Adipocyte (in vitro differentiated cells): ENCODE data around the gene CORIN.

Experiments
- DNase-seq: peaks from one replicate; pipeline ENCODE4 v3.0.0-alpha.2; 2015; ENCODE audit warnings: low read depth
- H3K27me3 ChIP-seq: replicated peaks from 2 replicates; pipeline ENCODE4 v1.7.0; 2013; ENCODE audit warnings: mild to moderate bottlenecking, low read length, moderate library complexity; ENCODE audit not compliant: control insufficient read depth, insufficient read depth
- H3K36me3 ChIP-seq: 2 replicates; pipeline ENCODE4 v1.7.0; 2013; ENCODE audit warnings: low read length, mild to moderate bottlenecking, moderate library complexity; ENCODE audit not compliant: control insufficient read depth, insufficient read depth, severe bottlenecking
- H3K4me1 ChIP-seq: 2 replicates; pipeline ENCODE4 v1.7.0; 2013; ENCODE audit warnings: mild to moderate bottlenecking, low read length, moderate library complexity; ENCODE audit not compliant: control insufficient read depth, insufficient read depth
- H3K4me3 ChIP-seq: 2 replicates; pipeline ENCODE4 v1.7.0; 2013; ENCODE audit warnings: mild to moderate bottlenecking, low read length, moderate library complexity
- H3K9ac ChIP-seq: 2 replicates; pipeline ENCODE4 v1.7.0; 2013; ENCODE audit warnings: mild to moderate bottlenecking, low read length, moderate library complexity
- H3K9me3 ChIP-seq: 2 replicates; pipeline ENCODE4 v1.7.0; 2013; ENCODE audit warnings: mild to moderate bottlenecking, low read length, moderate library complexity; ENCODE audit not compliant: control insufficient read depth

Gene CORIN

DNA sequence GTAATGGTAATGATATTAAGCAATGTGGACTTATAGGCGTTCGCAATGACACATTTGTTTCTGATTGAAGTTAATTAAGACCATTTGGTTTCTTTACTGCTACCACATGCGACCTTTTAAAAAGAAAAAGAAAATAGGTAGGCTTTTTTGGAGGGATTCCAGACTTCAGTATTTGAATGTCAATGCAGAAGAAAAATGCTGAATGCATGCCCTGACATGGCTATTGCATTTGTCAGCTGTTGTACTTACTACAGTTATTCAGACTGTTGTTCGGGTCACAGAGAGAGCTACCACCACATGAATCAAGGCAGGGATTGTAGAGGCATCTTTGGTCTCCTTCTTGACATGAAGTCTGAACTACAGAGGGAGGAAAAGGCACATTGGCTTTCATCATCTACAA is 163.7 kb downstream of the CORIN start:
- no peaks in the 10 kb centered on the region for H3K36me3 ChIP-seq
- peaks cover 9% of the 10 kb centered on the region for H3K27me3 ChIP-seq
- H3K9ac ChIP-seq, result no peak overlapping the region
- no peaks in the 10 kb centered on the region for H3K9me3 ChIP-seq
- no peak overlapping the region for H3K4me3 ChIP-seq
- no peaks in the 10 kb centered on the region for H3K4me1 ChIP-seq
- DNase-seq, result peak; percentile 30

- no peaks in the 10 kb centered on the region for H3K4me1 ChIP-seq
- DNase-seq, result no peak
- H3K9me3 ChIP-seq, result no peaks in the 10 kb centered on the region
- no peak overlapping the region for H3K9ac ChIP-seq
- no peak overlapping the region for H3K4me3 ChIP-seq
- H3K36me3 ChIP-seq, result no peaks in the 10 kb centered on the region
- H3K27me3 ChIP-seq, result peaks cover 14% of the 10 kb centered on the region
These were observed 165.2 kb downstream of the CORIN start for GRCh38 chr4:47672696-47673095.

DNA sequence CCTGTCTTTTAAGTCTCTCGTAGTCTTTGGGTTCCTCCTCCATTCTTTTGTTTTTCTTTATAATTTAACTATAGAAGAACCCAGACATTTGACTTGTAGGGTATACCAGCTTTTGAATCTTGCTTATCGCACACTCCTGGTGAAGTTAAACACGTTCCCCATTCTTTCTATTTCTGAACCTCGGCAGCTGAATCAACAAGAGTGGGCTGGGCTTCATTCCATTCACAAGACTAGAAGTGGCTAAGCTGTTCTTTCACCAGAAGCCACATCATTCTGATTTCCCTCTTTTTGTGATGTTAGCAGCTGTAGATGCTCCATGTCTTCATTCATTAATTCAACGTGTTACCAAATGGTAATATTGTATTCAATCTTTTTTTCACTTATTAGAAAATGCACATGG is 167.9 kb downstream of the CORIN start:
- H3K4me1 ChIP-seq, result no peaks in the 10 kb centered on the region
- H3K27me3 ChIP-seq, result peaks cover 22% of the 10 kb centered on the region
- no peaks in the 10 kb centered on the region for H3K9me3 ChIP-seq
- H3K36me3 ChIP-seq, result no peaks in the 10 kb centered on the region
- H3K4me3 ChIP-seq, result no peak overlapping the region
- H3K9ac ChIP-seq, result no peak overlapping the region
- no peak for DNase-seq

DNA sequence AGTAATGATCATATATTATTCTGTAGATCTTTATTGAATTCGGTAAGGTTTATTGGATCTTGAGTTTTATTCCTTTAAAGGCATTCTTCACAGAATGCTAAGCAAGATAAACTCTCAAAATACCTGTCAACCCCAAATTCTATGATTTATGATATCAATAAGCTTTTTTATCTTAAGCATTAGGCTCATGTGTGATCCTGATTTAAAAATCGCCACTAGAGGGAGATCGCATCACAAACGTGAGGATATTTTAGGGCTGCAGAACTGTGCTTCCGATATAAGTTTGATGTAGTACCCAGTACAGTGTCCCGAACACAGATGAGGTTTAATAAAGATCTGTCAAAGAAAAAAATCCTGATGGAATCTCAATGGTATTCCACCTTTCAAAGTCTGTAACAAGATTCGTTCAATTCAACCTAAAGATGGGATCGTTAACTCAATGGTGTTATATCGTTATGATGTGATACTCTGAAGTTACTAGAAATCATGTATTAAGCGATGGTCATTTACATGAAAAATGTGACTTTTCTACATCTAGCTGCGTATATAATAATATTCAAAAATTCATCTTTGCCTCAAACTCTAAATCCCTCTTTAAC is 169.0 kb downstream of the CORIN start:
- no peaks in the 10 kb centered on the region for H3K4me1 ChIP-seq
- peaks cover 22% of the 10 kb centered on the region for H3K27me3 ChIP-seq
- peak; percentile 86 for DNase-seq
- no peaks in the 10 kb centered on the region for H3K9me3 ChIP-seq
- H3K36me3 ChIP-seq, result no peaks in the 10 kb centered on the region
- H3K4me3 ChIP-seq, result no peak overlapping the region
- H3K9ac ChIP-seq, result no peak overlapping the region

DNA sequence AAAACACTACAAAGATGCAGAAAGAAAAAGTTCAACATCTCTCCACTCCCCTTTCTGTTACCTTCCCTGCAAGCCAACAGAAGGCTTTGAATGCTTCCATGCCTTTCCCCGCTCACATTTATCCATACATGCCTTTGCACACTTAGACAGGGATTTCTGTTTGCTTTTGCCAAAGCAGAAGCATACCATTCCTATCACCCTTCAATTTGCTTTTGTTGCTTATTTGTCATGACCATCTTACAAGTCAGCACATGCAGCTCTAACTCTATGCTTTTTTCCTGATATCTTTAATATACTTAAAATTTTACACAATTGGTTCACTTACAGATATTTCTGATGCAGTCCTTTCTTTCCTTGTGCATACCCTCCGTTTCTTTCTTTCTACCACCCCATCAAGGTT is 169.6 kb downstream of the CORIN start:
- no peak overlapping the region for H3K9ac ChIP-seq
- no peak overlapping the region for H3K4me3 ChIP-seq
- no peaks in the 10 kb centered on the region for H3K9me3 ChIP-seq
- H3K36me3 ChIP-seq, result no peaks in the 10 kb centered on the region
- peaks cover 22% of the 10 kb centered on the region for H3K27me3 ChIP-seq
- no peaks in the 10 kb centered on the region for H3K4me1 ChIP-seq
- no peak for DNase-seq

- H3K9ac ChIP-seq, result no peak overlapping the region
- no peaks in the 10 kb centered on the region for H3K36me3 ChIP-seq
- no peaks in the 10 kb centered on the region for H3K9me3 ChIP-seq
- H3K4me3 ChIP-seq, result no peak overlapping the region
- no peak for DNase-seq
- no peaks in the 10 kb centered on the region for H3K4me1 ChIP-seq
- H3K27me3 ChIP-seq, result peaks cover 22% of the 10 kb centered on the region
These were observed 170.3 kb downstream of the CORIN start for GRCh38 chr4:47667552-47667951.

- Histone ChIP-seq H3K36me3 (no peaks in the 10 kb centered on the region), H3K9me3 (no peaks in the 10 kb centered on the region), H3K4me1 (no peaks in the 10 kb centered on the region), H3K9ac (no peak overlapping the region), H3K27me3 (peaks cover 18% of the 10 kb centered on the region), H3K4me3 (no peak overlapping the region)
- no peak for DNase-seq
These were observed 173.6 kb downstream of the CORIN start for GRCh38 chr4:47664051-47664826.

DNA sequence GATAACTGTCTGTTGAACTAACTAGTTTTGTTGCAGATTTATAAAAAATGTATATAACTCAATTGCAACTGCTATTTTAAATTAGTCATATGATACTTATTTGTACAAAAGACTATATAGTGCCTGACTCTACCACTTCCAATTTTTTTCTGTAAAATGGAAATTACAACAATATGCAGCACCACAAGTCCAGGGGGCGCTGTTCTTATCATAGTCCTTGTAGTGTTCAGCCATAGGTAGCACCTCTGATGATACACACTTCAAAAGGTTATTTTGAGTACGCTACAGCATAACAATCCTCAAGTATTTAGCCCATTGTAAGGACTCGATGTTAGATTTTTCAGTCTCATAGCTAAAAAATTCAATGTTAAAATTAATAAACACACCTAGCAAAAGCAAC is 174.9 kb downstream of the CORIN start:
- Histone ChIP-seq H3K9ac (no peak overlapping the region), H3K4me1 (no peaks in the 10 kb centered on the region), H3K36me3 (no peaks in the 10 kb centered on the region), H3K27me3 (peaks cover 12% of the 10 kb centered on the region), H3K4me3 (no peak overlapping the region), H3K9me3 (no peaks in the 10 kb centered on the region)
- DNase-seq, result peak; percentile 33

GRCh38 chr4:47661741-47662140 is 176.1 kb downstream of the CORIN start:
- Histone ChIP-seq H3K27me3 (peaks cover 9% of the 10 kb centered on the region), H3K4me1 (no peaks in the 10 kb centered on the region), H3K36me3 (no peaks in the 10 kb centered on the region), H3K4me3 (no peak overlapping the region), H3K9ac (no peak overlapping the region), H3K9me3 (no peaks in the 10 kb centered on the region)
- DNase-seq, result no peak

GRCh38 chr4:47659342-47659741 is 178.5 kb downstream of the CORIN start:
- no peaks in the 10 kb centered on the region for H3K9me3 ChIP-seq
- no peak for DNase-seq
- H3K4me3 ChIP-seq, result no peak overlapping the region
- no peaks in the 10 kb centered on the region for H3K27me3 ChIP-seq
- no peaks in the 10 kb centered on the region for H3K36me3 ChIP-seq
- H3K9ac ChIP-seq, result no peak overlapping the region
- no peaks in the 10 kb centered on the region for H3K4me1 ChIP-seq

DNA sequence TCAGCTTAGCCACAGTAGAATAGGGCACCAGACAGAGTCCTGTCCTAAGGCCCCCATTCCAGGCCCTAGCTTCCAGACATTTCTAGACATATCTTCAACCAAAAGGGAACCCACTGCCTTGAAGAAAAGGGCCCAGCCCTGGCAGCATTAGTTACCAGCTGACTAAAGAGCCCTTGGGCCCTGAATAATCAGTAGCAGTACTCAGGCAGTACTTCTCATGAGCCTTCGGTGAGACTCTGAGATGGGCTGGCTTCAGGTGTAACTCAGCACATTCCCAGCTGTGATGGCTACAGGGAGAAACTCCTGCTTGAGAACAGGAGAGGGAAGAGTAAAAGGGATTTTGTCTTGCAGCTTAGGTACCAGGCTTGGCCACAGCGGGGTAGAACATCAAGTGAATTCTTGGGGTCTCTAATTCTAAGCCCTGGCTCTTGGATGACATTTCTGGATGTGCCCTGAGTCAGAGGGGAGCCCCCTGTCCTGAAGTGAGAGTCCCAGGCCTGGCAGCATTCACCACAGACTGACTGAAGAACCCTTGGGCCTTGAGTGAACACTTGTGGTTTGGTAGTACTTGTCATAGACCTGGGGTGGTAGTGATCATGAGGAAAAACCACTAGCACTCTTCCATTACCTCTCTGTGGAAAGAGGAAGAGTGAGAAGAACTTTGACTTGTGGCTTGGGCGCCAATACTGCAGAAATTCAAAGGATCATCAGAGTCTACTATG is 182.7 kb downstream of the CORIN start:
- Histone ChIP-seq H3K9ac (no peak overlapping the region), H3K27me3 (peaks cover 9% of the 10 kb centered on the region), H3K4me1 (no peaks in the 10 kb centered on the region), H3K36me3 (no peaks in the 10 kb centered on the region), H3K4me3 (no peak overlapping the region), H3K9me3 (no peaks in the 10 kb centered on the region)
- DNase-seq, result no peak
